Calu3 (cell line): Measurements from ENCODE around the gene TBC1D9B. TPM values are rescaled to one million over a fixed set of nuclear protein-coding genes. Genes with fewer than 3 reads are reported as not detected.

Source experiments
- BruUV-seq: library from RNA; stranded (reverse); fragments of 400-500 nt; replicated peaks from 2 replicates; lab custom pipeline; 2021; lab: Mats Ljungman, UMichigan
- CTCF ChIA-PET: fragments of 300-600 bp; sonication (Branson Sonifier 250); formaldehyde crosslinking; loops from one replicate; lab custom pipeline; 2022; ENCODE audit warnings: antibody characterized with exemption; lab: Charles Lee
- DNase-seq: peaks from one replicate; pipeline ENCODE4 v3.0.0; 2022
- H3K27ac Mint-ChIP-seq: one replicate; pipeline ENCODE4 v1.8.0; 2022; ENCODE audit warnings: mixed read lengths; ENCODE audit not compliant: unreplicated experiment
- H3K27me3 Mint-ChIP-seq: one replicate; pipeline ENCODE4 v1.8.0; 2022; ENCODE audit warnings: mixed read lengths; ENCODE audit not compliant: unreplicated experiment
- H3K36me3 Mint-ChIP-seq: one replicate; pipeline ENCODE4 v1.8.0; 2022; ENCODE audit warnings: mild to moderate bottlenecking, moderate library complexity, mixed read lengths; ENCODE audit not compliant: insufficient read depth, unreplicated experiment
- H3K4me1 Mint-ChIP-seq: one replicate; pipeline ENCODE4 v1.8.0; 2022; ENCODE audit warnings: mild to moderate bottlenecking, low read depth, mixed read lengths; ENCODE audit not compliant: unreplicated experiment
- H3K4me3 Mint-ChIP-seq: one replicate; pipeline ENCODE4 v1.8.0; 2022; ENCODE audit warnings: mild to moderate bottlenecking, low read depth, moderate library complexity, mixed read lengths; ENCODE audit not compliant: unreplicated experiment
- H3K9me3 Mint-ChIP-seq: one replicate; pipeline ENCODE4 v1.8.0; 2022; ENCODE audit warnings: low read depth, mixed read lengths; ENCODE audit not compliant: unreplicated experiment
- CTCF ChIP-seq: fragments of 200-600 bp; IDR thresholded peaks from one replicate; pipeline ENCODE4 v1.8.0; 2022; ENCODE audit warnings: antibody characterized with exemption; ENCODE audit not compliant: unreplicated experiment
- intact Hi-C: fragments of 100-400 bp; cut with micrococcal nuclease; formaldehyde crosslinking; loops from one replicate; pipeline ENCODE4 v1.10.0; 2022; ENCODE audit not compliant: unreplicated experiment
- total RNA-seq: library from RNA; stranded (reverse); gene quantifications from 2 replicates; pipeline ENCODE4 v1.2.3, GENCODE V29; 2022

TBC1D9B gene
- total RNA-seq, 1 experiment from 2014 or later, result 148 TPM

- CTCF ChIA-PET, result no interaction called here
- no peak overlapping the region for H3K27ac Mint-ChIP-seq
Measured at GRCh38 chr5:179860301-179860700, 47.4 kb downstream of the TBC1D9B start.

GRCh38 chr5:179858586-179859427 is 48.9 kb downstream of the TBC1D9B start, which contains the start of gene MRNIP:
Gene MRNIP, minus strand, starts transcription at chr5:179858817. Its CDS starts 21 bp downstream, at chr5:179858796.
- Mint-ChIP-seq H3K4me3 (peak within 1 kb of the TSS; percentile 99), H3K36me3 (peaks cover 54% of the 10 kb centered on the region), H3K9me3 (peaks cover 3% of the 10 kb centered on the region), H3K27me3 (no peaks in the 10 kb centered on the region), H3K4me1 (no peaks in the 10 kb centered on the region), H3K27ac (peak within 1 kb of the TSS; percentile 86)
- TSS peak; percentile 68 for BruUV-seq
- no peak for TF ChIP-seq CTCF
- DNase-seq, result peak; percentile 98
- CTCF ChIA-PET, result no interaction called here
- intact Hi-C loops, result loop anchor here (1.0 kb wide), 1 partner anchor 96 kb away; no protein-coding TSS in a partner anchor

More at GRCh38 chr5:179860301-179860700, 47.4 kb downstream of the TBC1D9B start:
- no peak for TF ChIP-seq CTCF
- peak overlapping the region; percentile 99 for H3K4me3 Mint-ChIP-seq
- intact Hi-C loops, result no loop called here
- DNase-seq, result no peak
- peaks cover 3% of the 10 kb centered on the region for H3K9me3 Mint-ChIP-seq
- H3K27me3 Mint-ChIP-seq, result no peaks in the 10 kb centered on the region
- peaks cover 64% of the 10 kb centered on the region for H3K36me3 Mint-ChIP-seq
- BruUV-seq, result no TSS peak
- H3K4me1 Mint-ChIP-seq, result no peaks in the 10 kb centered on the region

GRCh38 chr5:179858241-179858585 is 49.5 kb downstream of the TBC1D9B start:
- H3K27me3 Mint-ChIP-seq, result no peaks in the 10 kb centered on the region
- H3K4me1 Mint-ChIP-seq, result no peaks in the 10 kb centered on the region
- TF ChIP-seq CTCF, result no peak
- H3K4me3 Mint-ChIP-seq, result peak overlapping the region; percentile 99
- H3K36me3 Mint-ChIP-seq, result peaks cover 49% of the 10 kb centered on the region
- CTCF ChIA-PET, result no interaction called here
- intact Hi-C loops, result loop anchor here (1.0 kb wide), 1 partner anchor 95 kb away; no protein-coding TSS in a partner anchor
- peak overlapping the region; percentile 86 for H3K27ac Mint-ChIP-seq
- H3K9me3 Mint-ChIP-seq, result peaks cover 3% of the 10 kb centered on the region
- no TSS peak for BruUV-seq
- DNase-seq, result peak; percentile 59

GRCh38 chr5:179854356-179854755 is 53.3 kb downstream of the TBC1D9B start:
- Mint-ChIP-seq H3K27me3 (no peaks in the 10 kb centered on the region), H3K27ac (no peak overlapping the region), H3K4me3 (no peak overlapping the region), H3K4me1 (no peaks in the 10 kb centered on the region), H3K36me3 (peaks cover 44% of the 10 kb centered on the region), H3K9me3 (no peaks in the 10 kb centered on the region)
- no peak for DNase-seq
- CTCF ChIA-PET, result no interaction called here
- intact Hi-C loops, result no loop called here
- BruUV-seq, result no TSS peak
- TF ChIP-seq CTCF, result no peak
